ENCODE data around the gene ZSCAN16. TPM values are rescaled to one million over a fixed set of nuclear protein-coding genes. Genes with fewer than 3 reads are reported as not detected.
"Not testable (repeated sequence)": the region's sequence is repeated elsewhere in the genome, so short reads cannot be mapped to it uniquely, and the experiment has no call there.

The ZSCAN16 gene
- total RNA-seq, 1 experiment from 2014 or later = 5.3 TPM

DNA sequence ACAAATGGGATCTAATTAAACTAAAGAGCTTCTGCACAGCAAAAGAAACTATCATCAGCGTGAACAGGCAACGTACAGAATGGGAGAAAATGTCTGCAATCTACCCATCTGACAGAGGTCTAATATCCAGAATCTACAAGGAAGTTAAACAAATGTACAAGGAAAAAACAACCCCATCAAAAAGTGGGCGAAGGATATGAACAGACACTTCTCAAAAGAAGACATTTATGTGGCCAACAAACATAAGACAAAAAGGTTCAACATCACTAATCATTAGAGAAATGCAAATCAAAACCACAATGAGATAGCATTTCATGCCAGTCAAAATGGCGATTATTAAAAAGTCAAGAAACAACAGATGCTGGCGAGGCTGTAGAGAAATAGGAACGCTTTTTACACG, 22.2 kb upstream of the ZSCAN16 start:
- H3K4me1 ChIP-seq (ENCODE audit: control insufficient read depth, insufficient read depth, low read length); ATAC-seq; H3K27ac ChIP-seq (ENCODE audit: low read length); H3K9me3 ChIP-seq (ENCODE audit: control insufficient read depth, insufficient read depth, low read depth, low read length); H3K27me3 ChIP-seq (ENCODE audit: control insufficient read depth, insufficient read depth, low read length); in situ Hi-C loops (cut with HindIII; ENCODE audit: low pct_unique_long_range_greater_than_20kb, low sequenced_read_pairs); POLR2A ChIA-PET; CTCF ChIA-PET; DNase-seq (ENCODE audit: low read depth, low spot score); intact Hi-C loops (cut with micrococcal nuclease; ENCODE audit: unreplicated experiment); H3K36me3 ChIP-seq (ENCODE audit: control insufficient read depth, insufficient read depth, low read length); BruUV-seq (replicated peaks); H3K4me3 ChIP-seq (ENCODE audit: low read depth in 2 of 2, low read length in 2 of 2): not testable (repeated sequence)

DNA sequence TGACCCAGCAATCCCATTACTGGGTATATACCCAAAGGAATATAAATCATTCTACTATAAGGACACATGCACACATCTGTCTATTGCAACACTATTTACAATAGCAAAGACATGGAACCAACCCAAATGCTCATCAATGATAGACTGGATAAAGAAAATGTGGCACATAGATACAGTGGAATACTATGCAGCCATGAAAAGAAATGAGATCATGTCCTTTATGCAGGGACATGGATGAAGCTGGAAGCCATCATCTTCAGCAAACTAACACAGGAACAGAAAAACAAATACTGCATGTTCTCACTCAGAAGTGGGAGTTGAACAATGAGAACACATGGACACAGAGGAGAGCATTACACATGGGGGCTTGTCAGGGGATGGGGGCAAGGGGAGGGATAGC, 21.7 kb upstream of the ZSCAN16 start:
- intact Hi-C loops (cut with micrococcal nuclease; ENCODE audit: unreplicated experiment) = not testable (repeated sequence)

DNA sequence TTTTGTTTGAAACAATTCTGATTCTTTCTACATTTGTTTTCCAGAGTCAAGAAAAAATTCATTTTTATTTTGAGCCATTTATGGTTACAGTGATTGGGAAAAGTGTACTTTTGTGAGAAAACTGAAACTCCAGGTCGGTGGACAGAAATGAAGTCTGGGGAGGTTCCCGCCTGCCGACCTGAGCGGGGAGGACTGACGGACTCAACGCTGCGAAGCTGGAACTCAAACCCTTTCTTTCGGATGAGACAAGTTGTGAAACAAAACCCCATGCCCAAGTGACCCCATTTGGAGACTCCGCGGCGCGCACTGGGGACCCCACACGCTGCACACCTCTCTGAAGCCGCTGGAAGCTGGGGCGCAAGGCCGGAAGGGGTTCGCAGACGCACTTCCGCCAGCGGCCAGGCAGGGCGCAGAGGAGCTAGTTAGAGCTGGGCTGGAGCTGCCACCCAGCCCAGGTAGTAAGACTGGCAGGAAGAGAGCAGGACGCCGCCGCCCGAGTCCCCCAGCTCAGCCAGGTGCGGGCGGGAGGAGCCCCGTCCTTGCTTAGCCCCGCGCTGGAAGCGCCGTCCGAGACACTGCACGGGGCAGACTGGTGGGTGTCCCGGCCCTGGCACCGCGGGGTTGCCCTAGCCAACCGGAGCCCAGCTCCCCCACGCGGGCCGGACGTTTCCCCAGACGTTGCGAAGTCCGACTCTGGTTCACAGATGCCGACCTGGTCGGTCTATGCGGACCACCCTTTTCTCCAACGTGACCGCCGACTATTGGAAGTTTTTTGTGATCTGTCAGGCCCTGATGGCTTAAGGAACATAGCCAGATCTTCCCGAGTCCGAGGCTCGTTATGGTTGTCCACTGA, 19.8 kb upstream of the ZSCAN16 start:
- peak; percentile 100 for ATAC-seq
- no peak for DNase-seq (ENCODE audit: low read depth, low spot score)
- ChIA-PET CTCF (interaction anchor here (0.5 to 0.6 kb wide), 2 partner anchors 8 to 30 kb away, joined by 3 to 5 read pairs; no protein-coding TSS in a partner anchor), POLR2A (interaction anchor here (0.5 kb wide), 1 partner anchor 268 kb away, joined by 7 read pairs; no protein-coding TSS in a partner anchor)
- Histone ChIP-seq H3K9me3 (ENCODE audit: control insufficient read depth, insufficient read depth, low read depth, low read length) (no peaks in the 10 kb centered on the region), H3K4me3 (ENCODE audit: low read depth in 2 of 2, low read length in 2 of 2) (peak overlapping the region; percentile 68 to 71), H3K4me1 (ENCODE audit: control insufficient read depth, insufficient read depth, low read length) (peaks cover 9% of the 10 kb centered on the region), H3K36me3 (ENCODE audit: control insufficient read depth, insufficient read depth, low read length) (no peaks in the 10 kb centered on the region), H3K27ac (ENCODE audit: low read length) (peak overlapping the region; percentile 95), H3K27me3 (ENCODE audit: control insufficient read depth, insufficient read depth, low read length) (no peaks in the 10 kb centered on the region)
- TF ChIP-seq SIN3A (IDR thresholded peaks at IDR 0.05; ENCODE audit: borderline replicate concordance, insufficient read depth, low read depth, low read length) (peak; percentile 60; the same call in 1 of the 2 replicates), TCF7L2 (IDR thresholded peaks at IDR 0.05; ENCODE audit: low read depth, low read length) (peak; percentile 39; the same call in 1 of the 2 replicates), POLR2AphosphoS5 (IDR thresholded peaks at IDR 0.05; ENCODE audit: low read depth, low read length) (peak; percentile 94)
- TF ChIP-seq, protein P1, sequence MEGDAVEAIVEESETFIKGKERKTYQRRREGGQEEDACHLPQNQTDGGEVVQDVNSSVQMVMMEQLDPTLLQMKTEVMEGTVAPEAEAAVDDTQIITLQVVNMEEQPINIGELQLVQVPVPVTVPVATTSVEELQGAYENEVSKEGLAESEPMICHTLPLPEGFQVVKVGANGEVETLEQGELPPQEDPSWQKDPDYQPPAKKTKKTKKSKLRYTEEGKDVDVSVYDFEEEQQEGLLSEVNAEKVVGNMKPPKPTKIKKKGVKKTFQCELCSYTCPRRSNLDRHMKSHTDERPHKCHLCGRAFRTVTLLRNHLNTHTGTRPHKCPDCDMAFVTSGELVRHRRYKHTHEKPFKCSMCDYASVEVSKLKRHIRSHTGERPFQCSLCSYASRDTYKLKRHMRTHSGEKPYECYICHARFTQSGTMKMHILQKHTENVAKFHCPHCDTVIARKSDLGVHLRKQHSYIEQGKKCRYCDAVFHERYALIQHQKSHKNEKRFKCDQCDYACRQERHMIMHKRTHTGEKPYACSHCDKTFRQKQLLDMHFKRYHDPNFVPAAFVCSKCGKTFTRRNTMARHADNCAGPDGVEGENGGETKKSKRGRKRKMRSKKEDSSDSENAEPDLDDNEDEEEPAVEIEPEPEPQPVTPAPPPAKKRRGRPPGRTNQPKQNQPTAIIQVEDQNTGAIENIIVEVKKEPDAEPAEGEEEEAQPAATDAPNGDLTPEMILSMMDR (IDR thresholded peaks at IDR 0.05) = peak; percentile 77
- TF ChIP-seq, protein P2, sequence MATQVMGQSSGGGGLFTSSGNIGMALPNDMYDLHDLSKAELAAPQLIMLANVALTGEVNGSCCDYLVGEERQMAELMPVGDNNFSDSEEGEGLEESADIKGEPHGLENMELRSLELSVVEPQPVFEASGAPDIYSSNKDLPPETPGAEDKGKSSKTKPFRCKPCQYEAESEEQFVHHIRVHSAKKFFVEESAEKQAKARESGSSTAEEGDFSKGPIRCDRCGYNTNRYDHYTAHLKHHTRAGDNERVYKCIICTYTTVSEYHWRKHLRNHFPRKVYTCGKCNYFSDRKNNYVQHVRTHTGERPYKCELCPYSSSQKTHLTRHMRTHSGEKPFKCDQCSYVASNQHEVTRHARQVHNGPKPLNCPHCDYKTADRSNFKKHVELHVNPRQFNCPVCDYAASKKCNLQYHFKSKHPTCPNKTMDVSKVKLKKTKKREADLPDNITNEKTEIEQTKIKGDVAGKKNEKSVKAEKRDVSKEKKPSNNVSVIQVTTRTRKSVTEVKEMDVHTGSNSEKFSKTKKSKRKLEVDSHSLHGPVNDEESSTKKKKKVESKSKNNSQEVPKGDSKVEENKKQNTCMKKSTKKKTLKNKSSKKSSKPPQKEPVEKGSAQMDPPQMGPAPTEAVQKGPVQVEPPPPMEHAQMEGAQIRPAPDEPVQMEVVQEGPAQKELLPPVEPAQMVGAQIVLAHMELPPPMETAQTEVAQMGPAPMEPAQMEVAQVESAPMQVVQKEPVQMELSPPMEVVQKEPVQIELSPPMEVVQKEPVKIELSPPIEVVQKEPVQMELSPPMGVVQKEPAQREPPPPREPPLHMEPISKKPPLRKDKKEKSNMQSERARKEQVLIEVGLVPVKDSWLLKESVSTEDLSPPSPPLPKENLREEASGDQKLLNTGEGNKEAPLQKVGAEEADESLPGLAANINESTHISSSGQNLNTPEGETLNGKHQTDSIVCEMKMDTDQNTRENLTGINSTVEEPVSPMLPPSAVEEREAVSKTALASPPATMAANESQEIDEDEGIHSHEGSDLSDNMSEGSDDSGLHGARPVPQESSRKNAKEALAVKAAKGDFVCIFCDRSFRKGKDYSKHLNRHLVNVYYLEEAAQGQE (IDR thresholded peaks at IDR 0.05; ENCODE audit: insufficient read depth in 1 of 2, low read depth in 2 of 2, low read length in 1 of 2) = 0 out of 4 replicates have a peak, but pooled peaks of 1 of the 2 experiments have one; percentile 28
- intact Hi-C loops (cut with micrococcal nuclease; ENCODE audit: unreplicated experiment) (no loop called here), in situ Hi-C loops (cut with HindIII; ENCODE audit: low pct_unique_long_range_greater_than_20kb, low sequenced_read_pairs) (no loop called here)
- BruUV-seq (replicated peaks) = no TSS peak

More for the DNA sequence above, 21.7 kb upstream of the ZSCAN16 start:
- BruUV-seq (replicated peaks); H3K4me3 ChIP-seq (ENCODE audit: low read depth in 2 of 2, low read length in 2 of 2); ATAC-seq; H3K4me1 ChIP-seq (ENCODE audit: control insufficient read depth, insufficient read depth, low read length); H3K27ac ChIP-seq (ENCODE audit: low read length); in situ Hi-C loops (cut with HindIII; ENCODE audit: low pct_unique_long_range_greater_than_20kb, low sequenced_read_pairs); H3K9me3 ChIP-seq (ENCODE audit: control insufficient read depth, insufficient read depth, low read depth, low read length); CTCF ChIA-PET; DNase-seq (ENCODE audit: low read depth, low spot score); H3K27me3 ChIP-seq (ENCODE audit: control insufficient read depth, insufficient read depth, low read length); POLR2A ChIA-PET; H3K36me3 ChIP-seq (ENCODE audit: control insufficient read depth, insufficient read depth, low read length): not testable (repeated sequence)
